Left lung (tissue), 10 donors: Measurements from ENCODE around the gene B3GNT7. TPM values are rescaled to one million over a fixed set of nuclear protein-coding genes. Genes with fewer than 3 reads are reported as not detected.

Experiments used
- ATAC-seq: fragments of 200-7000 bp; cut with Tn5 transposase; one replicate; pipeline ENCODE4 v1.9.1; 2020; ENCODE audit warnings: moderate library complexity
- DNase-seq, 4 donors: peaks; one replicate each; pipeline ENCODE4 v3.0.0-alpha.2; 2013 to 2020
- H3K27ac ChIP-seq, 2 donors: fragments of 200-600 bp; sonication (generic) in 1 of 2; one replicate each; pipeline versions ENCODE4 v1.5.0 to v1.8.0; 2020 to 2021
- H3K27me3 ChIP-seq, 2 donors: fragments of 200-600 bp; sonication (generic) in 1 of 2; one replicate each; pipeline versions ENCODE4 v1.5.0 to v1.8.0; 2020 to 2021
- H3K36me3 ChIP-seq, 2 donors: fragments of 200-600 bp; sonication (generic) in 1 of 2; one replicate each; pipeline versions ENCODE4 v1.5.0 to v1.8.0; 2020 to 2021
- H3K4me1 ChIP-seq, 2 donors: fragments of 200-600 bp; one replicate each; pipeline ENCODE4 v1.8.0; 2021
- H3K4me3 ChIP-seq, 2 donors: fragments of 200-600 bp; sonication (generic) in 1 of 2; one replicate each; pipeline versions ENCODE4 v1.5.0 to v1.8.0; 2020 to 2021; ENCODE audit warnings: mild to moderate bottlenecking in 1 of 2
- H3K9me3 ChIP-seq, 2 donors: fragments of 200-600 bp; sonication (generic) in 1 of 2; one replicate each; pipeline versions ENCODE4 v1.5.0 to v1.8.0; 2020 to 2021
- CTCF ChIP-seq, 2 donors: fragments of 200-600 bp; sonication (generic) in 1 of 2; IDR thresholded peaks; one replicate each; pipeline versions ENCODE4 v1.5.0 to v1.8.0; 2021; ENCODE audit warnings: antibody characterized with exemption in 2 of 2
- intact Hi-C, 2 donors: fragments of 100-400 bp; cut with DNase I; formaldehyde crosslinking; loops; one replicate each; pipeline versions ENCODE4 v1.11.2 to v1.14.2; 2022
- polyA plus RNA-seq, 6 donors: library from polyadenylated mRNA; unstranded; fragments of 120-200 nt; gene quantifications; one replicate each; pipeline ENCODE4 v1.2.1, GENCODE V29; 2013; ENCODE audit not compliant: insufficient read length in 6 of 6
- total RNA-seq, 2 donors: library from RNA; stranded (reverse); fragmentation: NEBNext Ultra II Directional; extraction: Animal tissue kit (Norgen Biotek cat#: 25700); gene quantifications; one replicate each; pipeline ENCODE4 v1.2.1, GENCODE V29; 2021
- donor health status: DM: no; HTN: yes; CAD: no.
- donor health status: DM: no; HTN: no; CAD: no.

Gene B3GNT7
- total and polyA plus RNA-seq, 8 donors = 2.4 to 107 (median 4.3) TPM

- TF ChIP-seq CTCF (IDR thresholded peaks at IDR 0.05) = no peak
- ATAC-seq = no peak
- H3K27ac ChIP-seq = no peak overlapping the region
- no peak for DNase-seq
- H3K9me3 ChIP-seq = no peaks in the 10 kb centered on the region
- H3K36me3 ChIP-seq = no peaks in the 10 kb centered on the region
- intact Hi-C loops = loop anchor here in 1 of 2 donors (10.0 kb wide), 2 partner anchors 184 to 314 kb away; no protein-coding TSS in a partner anchor
- peaks cover 0 to 19% of the 10 kb centered on the region in 2 donors for H3K27me3 ChIP-seq
- H3K4me3 ChIP-seq = no peak overlapping the region
- H3K4me1 ChIP-seq = no peaks in the 10 kb centered on the region
Measured at GRCh38 chr2:231418820-231419640, 23.5 kb downstream of the B3GNT7 start.

DNA sequence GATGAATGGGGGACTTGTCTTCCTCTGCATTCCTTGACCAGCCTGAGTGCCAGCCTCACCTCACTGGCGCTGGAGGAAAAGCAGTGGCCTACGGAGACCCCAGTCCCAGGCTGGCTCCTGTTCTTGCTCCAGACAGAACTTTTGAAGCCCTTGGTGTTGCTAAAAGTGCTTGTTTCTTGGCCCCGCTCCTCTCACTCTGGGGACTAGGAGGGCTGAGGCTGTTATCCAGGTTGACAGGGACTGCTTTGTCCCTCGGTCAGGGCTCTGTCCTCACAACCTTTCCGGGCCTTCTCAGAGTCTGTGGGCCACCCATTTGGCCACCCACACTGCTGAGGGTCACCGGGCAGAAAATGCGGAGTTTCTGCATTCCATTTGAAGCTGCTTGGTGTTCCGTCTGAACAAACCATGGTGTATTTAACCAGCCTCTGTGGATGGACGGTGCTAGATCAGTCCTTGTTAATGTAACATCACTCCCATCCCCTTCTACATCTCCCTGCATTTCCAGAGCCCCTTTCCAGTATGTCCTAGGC lies 25.6 kb downstream of the B3GNT7 start:
- no peak for DNase-seq
- TF ChIP-seq CTCF (IDR thresholded peaks at IDR 0.05) = no peak
- H3K4me1 ChIP-seq = no peaks in the 10 kb centered on the region
- intact Hi-C loops = no loop called here
- H3K27me3 ChIP-seq = peaks cover 0 to 9% of the 10 kb centered on the region in 2 donors
- no peak overlapping the region for H3K27ac ChIP-seq
- no peak overlapping the region for H3K4me3 ChIP-seq
- no peaks in the 10 kb centered on the region for H3K9me3 ChIP-seq
- ATAC-seq = no peak
- H3K36me3 ChIP-seq = no peaks in the 10 kb centered on the region

GRCh38 chr2:231422056-231422455 lies 26.5 kb downstream of the B3GNT7 start:
- Histone ChIP-seq H3K4me3 (no peak overlapping the region), H3K27ac (no peak overlapping the region), H3K4me1 (no peaks in the 10 kb centered on the region), H3K27me3 (peaks cover 0 to 9% of the 10 kb centered on the region in 2 donors), H3K9me3 (no peaks in the 10 kb centered on the region), H3K36me3 (no peaks in the 10 kb centered on the region)
- no peak for ATAC-seq
- DNase-seq = no peak
- intact Hi-C loops = no loop called here
- TF ChIP-seq CTCF (IDR thresholded peaks at IDR 0.05) = no peak

GRCh38 chr2:231423176-231423575 lies 27.7 kb downstream of the B3GNT7 start:
- peaks cover 0 to 9% of the 10 kb centered on the region in 2 donors for H3K27me3 ChIP-seq
- no peak for ATAC-seq
- H3K4me3 ChIP-seq = no peak overlapping the region
- DNase-seq = no peak
- no peak for TF ChIP-seq CTCF (IDR thresholded peaks at IDR 0.05)
- intact Hi-C loops = no loop called here
- H3K4me1 ChIP-seq = no peaks in the 10 kb centered on the region
- H3K36me3 ChIP-seq = no peaks in the 10 kb centered on the region
- no peaks in the 10 kb centered on the region for H3K9me3 ChIP-seq
- H3K27ac ChIP-seq = no peak overlapping the region

GRCh38 chr2:231425291-231425810 lies 29.8 kb downstream of the B3GNT7 start:
- Histone ChIP-seq H3K36me3 (no peaks in the 10 kb centered on the region), H3K27ac (no peak overlapping the region), H3K4me1 (no peaks in the 10 kb centered on the region), H3K9me3 (no peaks in the 10 kb centered on the region), H3K4me3 (no peak overlapping the region), H3K27me3 (no peaks in the 10 kb centered on the region)
- no peak for TF ChIP-seq CTCF (IDR thresholded peaks at IDR 0.05)
- DNase-seq = no peak
- no peak for ATAC-seq
- intact Hi-C loops = no loop called here
